Vagina (tissue), 2 donors: Measurements from ENCODE around the gene OR4D6.

Experiments used
- CTCF ChIP-seq, 3 experiments: fragments of 450-650 bp in 2 of 3; fragments of 200-600 bp in 1 of 3; sonication (generic) in 1 of 3; IDR thresholded peaks; one replicate each; pipeline ENCODE4 v1.5.1; 2017 to 2019; ENCODE audit warnings: antibody characterized with exemption in 3 of 3, mild to moderate bottlenecking in 2 of 3, moderate library complexity in 2 of 3
- POLR2A ChIP-seq, 2 donors: fragments of 450-650 bp; IDR thresholded peaks; one replicate each; pipeline ENCODE4 v1.6.1; 2017; ENCODE audit warnings: antibody characterized with exemption in 2 of 2, mild to moderate bottlenecking in 2 of 2, moderate library complexity in 2 of 2
- POLR2AphosphoS5 ChIP-seq, 2 donors: sonication (generic); formaldehyde crosslinking; IDR thresholded peaks; one replicate each; pipeline ENCODE4 v1.9.0; 2017; ENCODE audit warnings: antibody characterized with exemption in 2 of 2, mild to moderate bottlenecking in 2 of 2, low read depth in 1 of 2; ENCODE audit not compliant: insufficient read depth in 1 of 2

DNA sequence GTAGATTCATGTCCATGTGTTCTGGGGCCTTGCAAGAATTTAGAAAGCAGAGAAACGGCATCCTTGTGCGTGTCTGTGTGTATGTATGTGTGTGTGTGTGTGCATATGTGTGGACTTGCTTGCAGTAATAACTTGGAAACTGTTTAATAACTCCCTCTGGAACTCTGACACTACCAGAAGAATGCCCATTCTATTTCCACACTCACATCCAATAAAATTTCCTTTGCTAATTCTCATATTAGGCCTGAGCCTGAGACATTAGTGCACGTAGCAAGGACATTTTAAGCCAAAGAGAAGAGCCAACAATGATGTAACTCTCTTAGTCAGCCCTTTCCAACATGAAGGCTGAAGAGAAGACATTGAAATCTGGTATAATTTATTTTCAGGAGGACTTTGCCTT is 3.2 kb downstream of the OR4D6 start:
- no peak for TF ChIP-seq CTCF (IDR thresholded peaks at IDR 0.05)
- TF ChIP-seq POLR2AphosphoS5 (IDR thresholded peaks at IDR 0.05; ENCODE audit: insufficient read depth in 1 of 2, low read depth in 1 of 2): no peak
- no peak for TF ChIP-seq POLR2A (IDR thresholded peaks at IDR 0.05)
